ENCODE data around the gene NRXN3.
"Not testable (repeated sequence)": the region's sequence is repeated elsewhere in the genome, so short reads cannot be mapped to it uniquely, and the experiment has no call there.

The NRXN3 gene

DNA sequence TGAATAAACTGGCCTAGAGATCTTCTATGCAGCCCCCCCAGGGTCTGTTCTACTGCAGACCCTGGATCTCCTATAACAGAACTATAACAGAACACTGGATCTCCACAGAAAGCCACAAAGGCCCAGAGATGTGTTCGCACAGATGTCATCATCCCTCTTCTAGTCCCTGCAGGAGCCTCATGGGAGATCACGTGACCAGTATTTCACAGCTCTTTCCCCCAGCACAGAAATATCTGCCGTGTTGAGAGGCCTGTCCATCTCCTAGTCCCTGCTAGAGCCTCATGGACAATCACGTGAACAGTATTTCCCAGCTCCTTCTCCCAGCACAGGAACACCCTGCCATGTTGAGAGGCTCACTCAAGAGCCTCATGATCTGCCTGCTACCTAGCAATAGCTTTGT is 331.7 kb downstream of the NRXN3 start:
- DNase-seq = no peak

GRCh38 chr14:78508023-78508422 is 337.9 kb downstream of the NRXN3 start:
- DNase-seq = no peak

DNA sequence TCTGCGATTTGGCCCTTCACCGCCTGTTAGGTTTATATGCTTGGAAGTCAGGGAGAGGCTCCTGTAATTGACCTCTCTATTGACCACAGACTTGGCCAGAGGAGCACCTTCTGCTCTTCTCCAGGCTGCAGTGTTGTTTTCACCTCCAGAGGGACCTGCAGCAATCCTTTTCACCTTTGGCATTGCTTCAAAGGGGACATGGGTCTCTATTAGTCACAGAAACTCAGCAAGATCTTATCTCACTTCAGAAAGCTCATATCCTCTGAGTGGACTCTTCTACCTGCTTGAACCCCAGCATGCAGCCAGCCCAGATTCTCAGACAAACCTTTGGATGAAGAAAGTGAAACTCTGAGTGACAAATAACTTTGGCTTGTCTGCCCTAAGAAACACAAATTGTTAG is 339.3 kb downstream of the NRXN3 start:
- peak; percentile 55 for DNase-seq

- no peak for DNase-seq
Measured at GRCh38 chr14:78512021-78512420, 341.8 kb downstream of the NRXN3 start.

DNA sequence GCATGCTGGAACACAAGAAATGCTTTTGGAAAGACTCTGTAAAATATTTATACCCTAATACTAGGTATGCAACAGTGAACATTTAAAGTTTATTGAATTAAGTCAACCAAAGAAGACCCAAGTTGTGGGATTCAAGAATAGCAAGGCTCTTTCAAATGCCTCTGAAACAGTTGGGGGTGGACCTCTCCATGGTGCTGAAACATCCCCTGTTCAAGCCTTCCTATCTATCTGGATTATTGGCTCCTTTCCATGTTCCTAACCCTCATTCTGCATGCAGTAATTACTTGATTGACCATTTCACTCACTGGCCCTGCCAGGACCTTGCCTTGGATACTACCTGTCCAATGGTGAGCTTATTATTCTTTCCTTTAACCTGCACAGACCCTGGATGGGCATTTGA is 349.7 kb downstream of the NRXN3 start:
- no peak for DNase-seq

- no peak for DNase-seq
Measured at GRCh38 chr14:78524196-78524595, 354.0 kb downstream of the NRXN3 start.

- DNase-seq = no peak
Measured at GRCh38 chr14:78524766-78525165, 354.6 kb downstream of the NRXN3 start.

DNA sequence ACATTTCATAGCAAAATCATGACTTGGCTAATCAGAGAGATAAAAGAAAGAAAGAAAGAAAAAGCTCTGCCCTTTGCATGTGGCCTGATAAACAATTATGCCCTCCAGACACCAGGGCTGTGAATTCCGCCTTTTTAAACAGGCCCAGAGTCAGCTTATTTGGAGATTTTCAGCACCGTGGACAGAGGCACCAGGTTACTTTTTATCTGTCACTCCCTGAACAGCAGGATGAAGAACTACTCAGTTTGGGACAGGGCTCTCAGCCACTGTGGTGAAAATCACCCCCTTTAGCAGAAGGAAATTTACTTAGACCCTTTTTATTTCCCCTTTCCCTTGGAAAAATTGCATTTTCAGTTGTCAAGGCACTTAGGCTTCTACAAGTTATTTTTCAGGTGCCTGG is 359.9 kb downstream of the NRXN3 start:
- DNase-seq = no peak

- no peak for DNase-seq
Measured at GRCh38 chr14:78534141-78534540, 364.0 kb downstream of the NRXN3 start.

DNA sequence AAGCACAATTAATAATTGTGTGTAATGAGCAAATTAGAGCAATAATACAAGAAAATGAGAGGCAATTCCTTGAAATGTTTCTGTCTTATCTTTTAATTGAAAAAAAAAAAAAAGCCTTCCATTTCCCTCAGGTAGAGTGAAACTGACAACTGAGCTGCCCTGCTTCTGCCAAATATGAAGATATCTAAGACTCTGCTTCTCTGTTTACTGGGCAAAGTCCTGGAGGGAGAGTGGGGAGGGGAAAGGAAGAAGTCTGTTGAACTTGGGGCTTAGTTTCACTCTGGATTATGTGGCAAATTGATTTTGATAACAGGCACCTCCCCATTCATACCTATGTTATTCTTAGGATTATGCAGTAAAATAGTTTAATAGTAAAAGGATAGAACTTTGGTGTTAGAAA is 364.9 kb downstream of the NRXN3 start:
- DNase-seq = no peak

- not testable (repeated sequence) for DNase-seq
Measured at GRCh38 chr14:78541788-78542187, 371.6 kb downstream of the NRXN3 start.

DNA sequence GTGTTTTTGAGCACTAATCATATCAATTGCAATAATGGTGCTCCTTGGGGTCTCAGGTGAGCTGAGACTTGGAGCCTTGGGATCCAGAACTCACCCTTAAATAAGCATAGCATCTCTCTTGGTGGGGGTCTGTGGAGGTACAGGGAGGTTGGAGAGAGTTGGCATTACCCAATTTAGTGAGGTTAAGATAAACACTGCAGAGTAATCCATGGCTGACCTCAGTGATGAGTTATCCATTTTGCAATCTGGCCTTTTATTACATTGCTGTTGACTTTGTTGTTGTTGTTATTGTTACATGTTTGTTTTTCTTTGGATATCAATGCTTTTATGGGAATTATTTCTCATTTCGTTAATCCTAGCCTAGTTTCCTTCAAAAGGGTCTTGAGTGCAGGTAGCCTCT is 373.3 kb downstream of the NRXN3 start:
- no peak for DNase-seq

DNA sequence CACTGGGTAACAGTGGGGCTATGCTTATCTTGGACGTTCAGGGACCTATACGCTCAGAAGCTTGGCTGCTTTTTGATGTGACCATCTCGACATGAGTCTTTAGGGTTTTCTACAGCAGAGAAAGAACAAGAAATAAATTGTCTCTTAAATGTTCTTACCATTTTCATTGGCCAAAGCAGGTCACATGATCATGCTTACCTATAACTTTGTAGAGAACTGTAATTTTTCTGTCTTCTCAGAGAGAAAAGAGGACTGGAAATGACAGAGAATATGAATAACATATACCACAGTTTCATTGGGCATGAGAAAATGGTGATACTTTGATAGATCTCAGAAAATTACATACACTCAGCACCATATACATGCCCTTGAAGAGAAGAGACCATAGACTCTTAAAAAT is 390.9 kb downstream of the NRXN3 start:
- no peak for DNase-seq

- DNase-seq = peak; percentile 54
Measured at GRCh38 chr14:78566026-78566858, 396.1 kb downstream of the NRXN3 start.

DNA sequence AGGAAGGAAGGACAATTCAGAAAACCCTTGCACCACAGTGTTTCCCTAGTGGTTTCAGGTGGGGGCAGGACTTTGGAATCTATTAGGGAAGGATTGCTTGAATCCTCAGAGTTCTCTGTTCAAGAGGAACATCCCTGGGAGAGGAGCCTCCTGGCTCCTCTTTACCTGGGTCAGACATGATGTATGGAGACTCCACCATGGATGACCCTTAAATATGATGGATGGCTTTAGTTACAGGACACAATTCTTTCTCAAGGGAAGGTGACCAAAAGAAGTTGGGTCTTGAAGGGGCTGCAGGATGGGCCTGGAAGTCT is 396.6 kb downstream of the NRXN3 start:
- no peak for DNase-seq

- peak; percentile 90 for DNase-seq
Measured at GRCh38 chr14:78567343-78567742, 397.2 kb downstream of the NRXN3 start.

GRCh38 chr14:78573736-78574135 is 403.6 kb downstream of the NRXN3 start:
- not testable (repeated sequence) for DNase-seq

DNA sequence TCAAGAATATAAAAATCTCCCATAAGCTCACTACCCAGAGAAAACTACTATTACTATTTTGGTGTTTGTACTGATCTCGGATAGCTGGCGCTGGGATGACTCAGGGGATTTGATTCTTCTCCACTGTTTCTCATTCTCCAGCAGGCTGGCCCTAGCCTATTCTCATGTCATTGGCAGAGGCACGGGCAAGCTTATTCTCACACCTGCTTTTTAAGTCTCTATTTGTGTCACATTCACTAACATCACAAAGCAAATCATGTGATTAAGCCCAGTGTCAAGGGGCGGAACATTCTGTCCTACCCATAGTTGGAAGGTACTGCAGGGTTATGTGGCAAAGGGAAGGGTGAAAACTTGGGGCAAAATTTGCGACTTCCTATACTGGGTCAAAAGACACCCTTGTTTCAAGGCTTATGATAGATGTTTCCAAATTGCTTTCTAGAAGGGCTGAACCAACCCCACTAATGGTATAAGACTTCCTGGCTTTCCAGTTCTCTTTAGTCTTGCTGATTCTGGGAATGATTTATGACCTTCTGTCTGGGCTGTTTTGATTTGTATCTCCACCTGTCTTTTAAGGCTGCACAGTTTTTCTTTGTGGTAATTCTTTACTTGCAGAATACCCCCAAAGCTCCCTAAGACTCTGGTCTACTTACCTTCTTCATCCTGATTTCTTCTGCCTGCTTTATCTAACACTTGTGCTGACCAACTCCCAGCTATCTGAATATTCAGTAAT is 406.4 kb downstream of the NRXN3 start:
- DNase-seq = no peak

- no peak for DNase-seq
Measured at GRCh38 chr14:78581229-78581628, 411.1 kb downstream of the NRXN3 start.

DNA sequence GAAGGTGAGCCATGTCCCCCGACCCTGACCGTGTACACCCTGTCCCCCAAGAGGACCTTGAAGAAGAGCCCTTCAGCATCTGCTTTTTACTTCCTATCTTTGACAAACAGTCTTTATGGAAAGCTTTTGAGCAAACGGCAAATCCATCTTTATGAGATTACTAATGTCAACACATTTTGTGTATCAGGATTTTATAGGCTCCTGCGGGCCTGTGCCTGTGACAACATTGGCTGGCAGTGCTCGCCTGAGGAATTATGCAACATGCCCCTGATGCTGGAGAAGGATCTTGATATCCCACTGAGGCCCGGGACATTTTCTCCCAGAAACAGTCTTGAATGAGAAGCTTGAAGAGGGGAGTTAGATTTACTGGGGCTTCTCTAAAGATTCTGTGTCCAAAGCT is 416.5 kb downstream of the NRXN3 start:
- no peak for DNase-seq

- no peak for DNase-seq
Measured at GRCh38 chr14:78588906-78589305, 418.7 kb downstream of the NRXN3 start.

DNA sequence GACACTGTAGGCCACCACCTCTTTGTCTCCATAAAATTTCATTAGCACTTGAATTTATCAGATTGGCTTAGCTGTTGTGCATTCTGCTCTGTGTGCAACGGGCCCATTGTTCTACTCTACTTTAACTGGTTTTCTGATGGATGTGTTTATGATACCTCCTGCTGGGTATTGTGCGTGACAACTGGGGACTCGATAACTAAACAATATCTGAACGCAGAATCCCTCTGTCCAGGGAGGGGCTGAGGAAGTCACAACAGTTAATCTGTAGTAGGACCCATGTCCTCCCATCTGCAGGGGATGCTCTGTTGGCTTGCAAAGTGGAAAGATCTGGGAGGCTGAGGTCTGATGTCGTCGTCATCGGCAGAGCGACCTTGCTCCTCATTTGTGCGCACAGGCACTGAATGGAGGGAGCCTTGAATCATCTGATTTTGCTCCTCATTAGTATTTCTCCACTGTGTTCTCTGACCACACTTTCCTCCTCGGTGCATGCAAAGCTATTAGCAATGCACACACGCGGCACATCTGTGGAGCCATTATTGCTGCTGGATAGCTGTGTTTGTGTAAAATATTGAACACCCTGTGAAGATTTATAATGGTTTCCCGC is 422.5 kb downstream of the NRXN3 start:
- DNase-seq = no peak

GRCh38 chr14:78593949-78594348 is 423.8 kb downstream of the NRXN3 start:
- DNase-seq = no peak

GRCh38 chr14:78595797-78596196 is 425.6 kb downstream of the NRXN3 start:
- DNase-seq = no peak
